HG02623 (cell line): ENCODE results near the gene ZNF264.
"Not testable (repeated sequence)": the region's sequence is repeated elsewhere in the genome, so short reads cannot be mapped to it uniquely, and the experiment has no call there.

Experiments used
- ATAC-seq: cut with Tn5 transposase; IDR thresholded peaks from one replicate; pipeline ENCODE4 v1.9.1; 2021; ENCODE audit warnings: moderate library complexity; ENCODE audit not compliant: unreplicated experiment

Gene ZNF264

DNA sequence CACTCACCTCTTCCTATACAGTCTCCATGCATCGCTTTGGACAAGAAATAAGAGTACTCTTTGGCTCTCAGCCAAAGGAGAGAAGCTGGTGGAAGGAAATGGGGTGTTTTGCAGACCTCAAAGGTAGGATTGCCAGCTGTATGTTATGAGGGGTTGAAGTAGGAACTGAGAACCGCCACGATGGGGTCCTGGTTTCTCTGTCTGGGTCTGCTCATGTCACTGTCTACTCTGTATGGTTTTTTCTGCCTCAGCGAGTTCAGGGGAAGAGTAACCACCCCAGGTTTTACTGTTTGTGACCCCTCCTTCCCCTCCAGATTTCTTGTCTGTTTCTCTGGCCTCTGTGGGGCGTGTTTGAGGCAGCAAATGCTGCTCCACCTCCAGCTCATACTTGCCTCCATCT, 53.2 kb downstream of the ZNF264 start:
- no peak for ATAC-seq

DNA sequence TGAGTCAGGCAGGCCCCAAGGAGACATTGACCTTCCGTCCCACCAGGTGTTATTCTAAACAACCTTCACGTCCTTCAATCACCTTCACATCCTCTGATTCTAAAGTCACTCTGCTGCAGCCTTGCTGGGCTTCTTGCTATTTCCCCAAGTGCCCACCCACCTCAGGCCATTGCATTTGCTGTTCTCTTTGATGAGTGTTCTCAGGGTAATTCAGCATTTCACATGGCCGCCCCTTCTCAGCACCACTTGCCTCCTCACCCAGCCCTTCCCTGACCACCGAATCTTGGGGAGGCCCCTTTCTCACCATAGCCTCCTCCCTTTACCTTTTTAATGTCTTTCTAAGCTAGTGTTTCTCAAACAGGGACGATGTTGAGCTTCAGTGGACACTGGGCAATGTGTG, 53.8 kb downstream of the ZNF264 start:
- no peak for ATAC-seq

DNA sequence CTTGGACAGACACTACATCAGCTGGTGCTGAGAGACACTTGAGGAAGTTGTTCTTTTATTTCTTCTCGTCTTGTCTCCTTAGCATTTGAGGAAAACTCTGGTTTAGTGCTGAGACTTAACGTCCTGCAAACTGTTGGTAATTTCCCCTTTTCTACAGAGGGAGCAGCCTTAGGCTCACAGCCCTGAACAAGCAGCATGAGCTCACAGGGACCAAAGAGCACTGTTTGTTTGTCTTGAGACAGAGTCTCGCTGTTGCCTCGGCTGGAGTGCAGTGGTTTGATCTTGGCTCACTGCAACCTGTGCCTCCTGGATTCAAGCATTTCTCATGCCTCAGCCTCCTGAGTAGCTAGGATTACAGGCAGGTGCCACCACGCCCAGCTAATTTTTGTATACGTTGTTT, 54.7 kb downstream of the ZNF264 start:
- no peak for ATAC-seq

- ATAC-seq: no peak
Observed at GRCh38 chr19:57248646-57249045, 57.3 kb downstream of the ZNF264 start.

GRCh38 chr19:57249329-57249728, 58.0 kb downstream of the ZNF264 start:
- ATAC-seq: no peak

GRCh38 chr19:57253767-57254166, 62.5 kb downstream of the ZNF264 start:
- not testable (repeated sequence) for ATAC-seq

- ATAC-seq: no peak
Observed at GRCh38 chr19:57262044-57262443, 70.7 kb downstream of the ZNF264 start.

GRCh38 chr19:57263244-57263741, 72.0 kb downstream of the ZNF264 start:
- ATAC-seq: no peak

- ATAC-seq: no peak
Observed at GRCh38 chr19:57267291-57267690, 76.0 kb downstream of the ZNF264 start.

DNA sequence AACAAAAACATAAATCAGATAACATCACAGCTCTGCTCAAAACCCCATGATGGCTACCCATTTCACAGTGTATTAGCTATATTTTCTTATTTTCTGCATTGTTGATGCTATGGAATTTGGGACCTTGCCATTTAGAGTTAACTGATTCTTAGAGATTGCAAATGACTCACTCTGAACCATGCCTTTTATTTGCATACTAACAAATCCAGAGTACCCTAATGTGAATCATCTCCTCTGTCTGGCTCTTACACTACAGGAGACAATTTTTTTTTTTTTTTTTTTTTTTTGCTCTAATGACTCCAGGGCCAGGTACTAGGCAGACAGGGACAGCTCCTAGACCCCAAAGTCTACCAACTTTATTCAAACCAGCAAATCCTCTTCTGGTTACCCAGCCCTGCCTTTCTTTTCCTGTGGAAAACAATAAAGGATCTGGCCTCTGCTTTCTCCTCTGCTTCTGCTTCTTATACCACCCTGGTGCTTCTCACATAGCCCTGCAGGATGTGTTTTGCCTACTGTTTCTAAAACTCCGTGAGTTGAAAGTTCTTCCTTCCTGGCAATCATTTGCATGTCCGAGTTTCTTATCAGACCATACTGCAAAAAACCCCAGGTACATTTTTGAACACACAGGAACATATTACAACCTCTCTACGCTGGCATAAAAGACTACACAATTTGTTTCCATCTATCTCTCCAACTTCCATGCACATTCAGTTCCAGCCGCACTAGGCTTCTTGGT, 78.4 kb downstream of the ZNF264 start:
- no peak for ATAC-seq

DNA sequence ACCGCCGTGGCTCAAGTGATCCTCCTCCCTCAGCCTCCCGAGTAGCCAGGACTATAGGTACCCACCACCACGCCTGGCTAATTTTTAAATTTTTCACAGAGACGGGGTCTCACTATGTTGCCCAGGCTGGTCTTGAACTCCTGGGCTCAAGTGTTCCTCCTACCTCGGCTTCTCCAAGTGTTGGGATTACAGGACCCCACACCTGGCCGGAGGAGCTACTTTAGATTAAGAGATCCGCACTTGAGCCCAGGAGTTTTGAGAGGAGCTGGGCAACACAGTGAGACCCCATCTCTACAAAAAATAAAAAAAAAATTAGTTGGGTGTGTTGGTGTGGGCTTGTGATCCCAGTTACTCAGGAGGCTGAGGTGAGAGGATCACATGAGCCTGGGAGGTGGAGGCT, 80.0 kb downstream of the ZNF264 start:
- ATAC-seq: no peak
